ENCODE data around the gene LMNA.

LMNA gene

DNA sequence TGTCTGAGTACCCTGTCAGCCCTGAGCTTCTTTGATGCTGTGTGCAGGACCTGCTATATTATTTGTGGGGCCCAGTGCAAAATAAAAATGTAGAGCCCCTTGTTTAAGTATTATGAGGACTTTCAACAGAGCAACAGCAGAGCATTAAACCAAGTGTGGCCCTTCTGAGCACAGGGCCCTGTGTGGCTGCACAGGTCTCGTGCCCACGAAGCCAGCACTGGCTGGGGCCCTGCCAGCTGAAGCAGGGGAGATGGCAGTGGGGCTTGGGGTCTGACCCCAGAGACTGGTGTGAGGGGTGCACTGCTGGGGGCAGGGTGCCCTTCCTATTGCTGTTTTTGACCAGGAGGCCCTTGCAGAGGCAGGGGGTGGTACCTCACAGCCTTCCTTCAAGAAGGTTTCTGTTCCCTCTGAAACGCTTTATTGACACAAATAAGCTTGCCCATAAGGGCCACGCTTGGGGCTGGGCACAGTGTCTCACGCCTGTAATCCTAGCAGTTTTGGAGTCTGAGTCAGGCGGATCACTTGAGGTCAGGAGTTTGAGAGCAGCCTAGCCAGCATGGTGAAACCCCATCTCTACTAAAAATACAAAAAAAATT is 36.7 kb downstream of the LMNA start:
- POLR2A ChIA-PET, result interaction anchor here (0.8 to 2.1 kb wide), 5 partner anchors 10 to 62 kb away, joined by 3 to 17 read pairs (median 4); partner anchors contain the start of gene PMF1
- CTCF ChIA-PET, result interaction anchor here (0.6 to 3.8 kb wide), 4 partner anchors 21 to 76 kb away, joined by 3 to 21 read pairs (median 4); no protein-coding TSS in a partner anchor
- TF ChIP-seq SP1 (IDR thresholded peaks at IDR 0.05) (no peak), ZNF384 (IDR thresholded peaks at IDR 0.05) (no peak), FOXA1 (IDR thresholded peaks at IDR 0.05) (no peak), ELF4 (IDR thresholded peaks at IDR 0.05) (no peak), CTBP1 (IDR thresholded peaks at IDR 0.05; ENCODE audit: borderline replicate concordance) (no peak), ARNT (IDR thresholded peaks at IDR 0.05) (no peak), NFRKB (IDR thresholded peaks at IDR 0.05) (no peak), BHLHE40 (IDR thresholded peaks at IDR 0.05; ENCODE audit: borderline replicate concordance) (no peak), FOXK2 (IDR thresholded peaks at IDR 0.05) (no peak), SUZ12 (IDR thresholded peaks at IDR 0.05) (no peak), TARDBP (IDR thresholded peaks at IDR 0.05) (no peak), FOXM1 (IDR thresholded peaks at IDR 0.05; ENCODE audit: borderline replicate concordance) (no peak), HDGF (IDR thresholded peaks at IDR 0.05; ENCODE audit: borderline replicate concordance) (no peak)
- DNase-seq (ENCODE audit: extremely low spot score), result no peak

DNA sequence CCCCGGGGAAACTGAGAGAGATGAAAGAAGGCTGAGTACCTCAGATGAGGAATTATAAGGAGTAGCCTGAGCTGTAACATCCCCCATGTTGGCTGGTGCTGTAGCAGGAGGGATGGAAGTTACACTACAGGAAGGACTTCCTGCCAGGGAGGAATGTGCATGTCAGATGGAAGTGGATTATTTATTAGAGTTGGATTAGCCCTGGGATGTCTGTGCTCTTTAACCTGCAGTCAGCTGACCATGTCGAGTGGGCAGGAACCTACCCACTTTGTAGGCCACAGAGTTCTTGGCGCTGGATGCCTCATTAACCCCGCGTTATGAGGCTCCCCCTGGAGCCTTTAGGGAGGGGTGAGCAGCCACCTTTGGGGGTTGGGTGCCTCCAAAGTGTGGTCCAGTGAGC is 38.1 kb downstream of the LMNA start:
- DNase-seq (ENCODE audit: extremely low spot score), result no peak
- no peak for TF ChIP-seq ELF4 (IDR thresholded peaks at IDR 0.05)
- no peak for TF ChIP-seq TARDBP (IDR thresholded peaks at IDR 0.05)
- no peak for TF ChIP-seq LEF1 (IDR thresholded peaks at IDR 0.05; ENCODE audit: borderline replicate concordance)
- ChIA-PET CTCF (interaction anchor here (1.2 kb wide), 1 partner anchor 19 kb away, joined by 3 read pairs; no protein-coding TSS in a partner anchor), POLR2A (interaction anchor here (1.2 to 1.3 kb wide), 3 partner anchors 8 to 60 kb away, joined by 3 to 5 read pairs (median 3); partner anchors contain the start of gene PMF1)

DNA sequence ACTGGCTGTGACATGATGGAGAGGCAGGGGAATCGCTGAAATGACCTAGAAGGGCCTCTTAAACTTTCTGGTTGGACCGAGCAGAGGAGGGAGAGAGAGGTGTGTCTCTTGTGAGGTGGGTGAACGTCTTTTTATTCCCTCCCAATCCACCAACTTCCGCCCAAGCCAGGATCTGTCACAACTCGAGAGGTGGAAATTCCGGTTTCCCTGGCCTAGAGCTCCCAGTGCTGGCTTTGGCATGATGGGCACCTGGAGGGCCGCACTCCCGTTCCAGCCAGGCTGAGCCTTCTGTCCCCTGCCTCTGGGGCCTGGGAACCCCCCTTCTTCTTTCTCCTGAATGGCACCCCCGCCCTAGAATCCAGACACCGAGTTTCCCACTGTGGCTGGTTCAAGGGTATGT is 38.9 kb downstream of the LMNA start, which contains the start of gene SEMA4A:
Gene SEMA4A (plus strand): TSS at position 224 of the 400 bp plus-strand sequence. CDS start 994 bp downstream, outside the sequence.
- CTCF ChIA-PET, result no interaction called here
- no peak for TF ChIP-seq ZNF384 (IDR thresholded peaks at IDR 0.05)
- no peak for TF ChIP-seq ARNT (IDR thresholded peaks at IDR 0.05)
- TF ChIP-seq TARDBP (IDR thresholded peaks at IDR 0.05), result no peak
- TF ChIP-seq CTBP1 (IDR thresholded peaks at IDR 0.05; ENCODE audit: borderline replicate concordance), result no peak
- TF ChIP-seq FOXM1 (IDR thresholded peaks at IDR 0.05; ENCODE audit: borderline replicate concordance), result no peak
- TF ChIP-seq FOXA1 (IDR thresholded peaks at IDR 0.05), result no peak
- TF ChIP-seq BHLHE40 (IDR thresholded peaks at IDR 0.05; ENCODE audit: borderline replicate concordance), result no peak
- no peak for TF ChIP-seq L3MBTL2 (conservative IDR thresholded peaks at IDR 0.05)
- no peak for TF ChIP-seq FOXK2 (IDR thresholded peaks at IDR 0.05)
- TF ChIP-seq ELF4 (IDR thresholded peaks at IDR 0.05), result no peak
- TF ChIP-seq NFRKB (IDR thresholded peaks at IDR 0.05), result no peak
- TF ChIP-seq HDGF (IDR thresholded peaks at IDR 0.05; ENCODE audit: borderline replicate concordance), result no peak
- POLR2A ChIA-PET, result interaction anchor here (1.0 to 1.2 kb wide), 2 partner anchors 40 to 59 kb away, joined by 3 to 4 read pairs; partner anchors contain the start of genes PMF1 and SLC25A44
- DNase-seq (ENCODE audit: extremely low spot score), result no peak

DNA sequence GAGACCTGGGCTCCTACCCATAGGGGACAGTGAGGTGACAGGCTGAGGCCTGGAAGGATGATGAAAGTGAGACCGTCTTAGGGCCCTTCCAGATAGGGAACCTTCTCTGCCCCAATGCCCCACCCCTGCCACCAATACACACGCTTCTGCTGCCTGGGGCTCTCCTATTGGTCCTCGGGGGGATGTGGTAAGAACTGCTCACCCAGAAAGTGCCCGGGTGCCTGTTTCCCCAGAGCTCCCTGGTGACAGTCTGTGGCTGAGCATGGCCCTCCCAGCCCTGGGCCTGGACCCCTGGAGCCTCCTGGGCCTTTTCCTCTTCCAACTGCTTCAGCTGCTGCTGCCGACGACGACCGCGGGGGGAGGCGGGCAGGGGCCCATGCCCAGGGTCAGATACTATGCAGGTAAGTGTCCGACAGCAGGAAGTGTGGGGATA is 39.8 kb downstream of the LMNA start:
- ChIA-PET POLR2A (interaction anchor here (1.0 to 2.2 kb wide), 2 partner anchors 39 kb away, joined by 4 to 6 read pairs; partner anchors contain the start of gene SLC25A44), CTCF (no interaction called here)
- no peak for DNase-seq (ENCODE audit: extremely low spot score)
- TF ChIP-seq L3MBTL2 (conservative IDR thresholded peaks at IDR 0.05) (no peak), SP1 (IDR thresholded peaks at IDR 0.05) (no peak), LEF1 (IDR thresholded peaks at IDR 0.05; ENCODE audit: borderline replicate concordance) (no peak)
- TF ChIP-seq, protein P1, sequence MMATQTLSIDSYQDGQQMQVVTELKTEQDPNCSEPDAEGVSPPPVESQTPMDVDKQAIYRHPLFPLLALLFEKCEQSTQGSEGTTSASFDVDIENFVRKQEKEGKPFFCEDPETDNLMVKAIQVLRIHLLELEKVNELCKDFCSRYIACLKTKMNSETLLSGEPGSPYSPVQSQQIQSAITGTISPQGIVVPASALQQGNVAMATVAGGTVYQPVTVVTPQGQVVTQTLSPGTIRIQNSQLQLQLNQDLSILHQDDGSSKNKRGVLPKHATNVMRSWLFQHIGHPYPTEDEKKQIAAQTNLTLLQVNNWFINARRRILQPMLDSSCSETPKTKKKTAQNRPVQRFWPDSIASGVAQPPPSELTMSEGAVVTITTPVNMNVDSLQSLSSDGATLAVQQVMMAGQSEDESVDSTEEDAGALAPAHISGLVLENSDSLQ (IDR thresholded peaks at IDR 0.05), result no peak

DNA sequence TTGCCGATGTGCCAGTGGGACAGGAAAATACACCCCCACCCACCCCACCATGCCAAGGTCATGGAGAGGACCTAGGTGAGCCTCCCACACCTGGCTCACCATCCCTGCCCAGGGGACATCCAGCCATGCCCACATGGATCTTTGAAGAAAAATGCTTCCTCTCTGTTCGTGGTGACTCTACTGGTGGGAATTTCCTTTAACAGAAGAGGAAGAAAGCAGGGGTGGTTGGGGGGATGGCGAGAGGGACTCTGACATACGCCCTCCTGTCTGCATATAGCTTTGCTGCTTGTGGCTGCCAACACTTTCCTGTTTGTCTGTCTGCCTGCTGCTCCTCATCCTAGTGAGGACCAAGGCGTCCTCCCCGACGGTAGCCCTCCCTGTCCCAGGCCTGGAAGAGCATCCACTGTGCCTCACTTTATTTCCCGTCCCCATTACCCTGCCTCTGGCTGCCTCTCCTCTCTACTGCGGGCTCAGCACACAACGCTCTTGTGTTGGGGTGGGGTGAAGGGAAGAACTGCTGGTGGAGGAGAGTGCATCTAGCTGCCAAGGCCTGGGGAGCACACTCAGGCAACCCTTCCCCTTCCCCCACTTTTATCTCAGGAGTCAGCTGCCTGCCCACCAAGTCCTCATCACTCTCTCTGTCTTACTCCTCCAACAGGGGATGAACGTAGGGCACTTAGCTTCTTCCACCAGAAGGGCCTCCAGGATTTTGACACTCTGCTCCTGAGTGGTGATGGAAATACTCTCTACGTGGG is 41.4 kb downstream of the LMNA start:
- no peak for TF ChIP-seq TARDBP (IDR thresholded peaks at IDR 0.05)
- DNase-seq (ENCODE audit: extremely low spot score), result no peak
- ChIA-PET POLR2A (interaction anchor here (1.4 to 2.2 kb wide), 2 partner anchors 38 to 57 kb away, joined by 5 to 6 read pairs; partner anchors contain the start of genes PMF1 and SLC25A44), CTCF (no interaction called here)

DNA sequence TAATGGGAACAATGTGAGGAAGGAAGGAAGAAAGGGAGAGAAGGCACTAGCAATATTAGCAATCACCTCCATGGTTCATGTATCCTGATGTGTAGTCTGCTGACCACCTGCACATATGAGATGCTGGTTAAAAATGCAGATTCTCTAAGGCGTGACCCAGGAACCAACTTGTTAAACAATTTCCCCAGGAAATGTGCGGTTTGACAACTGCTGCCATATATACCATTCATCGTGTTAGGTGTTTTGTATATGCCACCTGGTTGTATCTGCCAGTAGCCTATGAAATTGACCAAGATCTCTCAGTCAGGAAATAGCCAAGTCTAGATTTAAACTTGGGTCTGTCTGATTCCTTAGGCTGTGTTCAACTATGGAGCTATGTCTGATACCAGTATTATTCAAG is 43.0 kb downstream of the LMNA start:
- DNase-seq (ENCODE audit: extremely low spot score), result no peak
- TF ChIP-seq L3MBTL2 (conservative IDR thresholded peaks at IDR 0.05) (no peak), ZNF384 (IDR thresholded peaks at IDR 0.05) (no peak)
- ChIA-PET POLR2A (interaction anchor here (1.0 to 1.2 kb wide), 2 partner anchors 36 to 55 kb away, joined by 5 read pairs; partner anchors contain the start of genes PMF1 and SLC25A44), CTCF (no interaction called here)

DNA sequence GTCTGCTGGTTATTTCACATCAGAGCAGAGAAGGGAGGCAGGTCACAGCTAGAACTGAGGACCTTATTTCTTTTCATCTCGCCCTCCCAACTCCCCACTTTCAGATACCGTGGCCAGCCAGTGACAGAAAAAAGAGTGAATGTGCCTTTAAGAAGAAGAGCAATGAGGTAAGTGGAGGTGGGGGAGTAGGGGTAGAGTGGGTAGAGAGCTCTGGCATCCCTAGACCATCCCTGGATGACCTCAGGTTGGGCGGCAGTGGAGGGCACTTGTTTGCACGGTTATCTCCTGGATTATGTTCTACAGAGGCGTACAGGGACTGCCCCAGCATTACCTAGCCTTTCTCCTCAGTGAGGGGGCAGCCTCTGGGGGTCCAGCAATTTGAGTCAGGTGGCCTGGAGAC is 43.5 kb downstream of the LMNA start:
- DNase-seq (ENCODE audit: extremely low spot score), result no peak
- ChIA-PET CTCF (interaction anchor here (0.6 kb wide), 1 partner anchor 21 kb away, joined by 3 read pairs; no protein-coding TSS in a partner anchor), POLR2A (interaction anchor here (1.0 to 1.2 kb wide), 2 partner anchors 36 to 55 kb away, joined by 5 read pairs; partner anchors contain the start of genes PMF1 and SLC25A44)
- TF ChIP-seq ELF4 (IDR thresholded peaks at IDR 0.05) (no peak), TARDBP (IDR thresholded peaks at IDR 0.05) (no peak), FOXM1 (IDR thresholded peaks at IDR 0.05; ENCODE audit: borderline replicate concordance) (no peak), BHLHE40 (IDR thresholded peaks at IDR 0.05; ENCODE audit: borderline replicate concordance) (no peak), CTBP1 (IDR thresholded peaks at IDR 0.05; ENCODE audit: borderline replicate concordance) (no peak), LEF1 (IDR thresholded peaks at IDR 0.05; ENCODE audit: borderline replicate concordance) (no peak), FOXK2 (IDR thresholded peaks at IDR 0.05) (no peak), SUZ12 (IDR thresholded peaks at IDR 0.05) (no peak), ZNF384 (IDR thresholded peaks at IDR 0.05) (no peak), HDGF (IDR thresholded peaks at IDR 0.05; ENCODE audit: borderline replicate concordance) (no peak), SP1 (IDR thresholded peaks at IDR 0.05) (no peak), NFRKB (IDR thresholded peaks at IDR 0.05) (no peak), ARNT (IDR thresholded peaks at IDR 0.05) (no peak)
